GM23338 (cell line): ENCODE data around the gene C17orf114.

Experiments
- ATAC-seq: fragments of 200-7000 bp; cut with Tn5 transposase; 3 replicates; pipeline ENCODE4 v1.9.1; 2020
- DNase-seq: peaks from one replicate; pipeline ENCODE4 v3.0.0-alpha.2; 2015; ENCODE audit warnings: low spot score
- H2AFZ ChIP-seq: fragments of 200-600 bp; sonication (generic); 2 replicates; pipeline ENCODE4 v1.8.0; 2016; ENCODE audit warnings: antibody characterized with exemption, mild to moderate bottlenecking, moderate library complexity
- H3F3A ChIP-seq: fragments of 200-600 bp; sonication (generic); replicated peaks from 2 replicates; pipeline ENCODE4 v1.8.0; 2017; ENCODE audit warnings: antibody characterized with exemption, mixed run types, low read depth
- H3K27ac ChIP-seq: fragments of 200-600 bp; sonication (generic); 2 replicates; pipeline ENCODE4 v1.6.1; 2016; ENCODE audit warnings: low read depth
- H3K27me3 ChIP-seq: fragments of 200-600 bp; sonication (generic); 2 replicates; pipeline ENCODE4 v1.8.0; 2016; ENCODE audit warnings: mild to moderate bottlenecking, mixed run types, moderate library complexity; ENCODE audit not compliant: insufficient read depth
- H3K36me3 ChIP-seq: fragments of 200-600 bp; sonication (generic); 2 replicates; pipeline ENCODE4 v1.8.0; 2016; ENCODE audit warnings: mild to moderate bottlenecking; ENCODE audit not compliant: insufficient read depth
- H3K4me1 ChIP-seq: fragments of 200-600 bp; sonication (generic); 2 replicates; pipeline ENCODE4 v1.8.0; 2016; ENCODE audit warnings: mild to moderate bottlenecking, moderate library complexity; ENCODE audit not compliant: insufficient read depth
- H3K4me2 ChIP-seq: fragments of 200-600 bp; sonication (generic); 2 replicates; pipeline ENCODE4 v1.7.1; 2017; ENCODE audit warnings: mixed run types
- H3K4me3 ChIP-seq: fragments of 200-600 bp; sonication (generic); 2 replicates; pipeline ENCODE4 v1.6.1; 2016; ENCODE audit warnings: mixed run types
- H3K79me2 ChIP-seq: fragments of 200-600 bp; sonication (generic); replicated peaks from 2 replicates; pipeline ENCODE4 v1.8.0; 2017; ENCODE audit warnings: mild to moderate bottlenecking; ENCODE audit not compliant: insufficient read depth
- H3K9me2 ChIP-seq: fragments of 200-600 bp; sonication (generic); 2 replicates; pipeline ENCODE4 v1.8.0; 2017; ENCODE audit not compliant: insufficient read depth
- H4K20me1 ChIP-seq: fragments of 200-600 bp; sonication (generic); replicated peaks from 2 replicates; pipeline ENCODE4 v1.8.0; 2017; ENCODE audit warnings: mild to moderate bottlenecking; ENCODE audit not compliant: insufficient read depth
- H3K27ac Mint-ChIP-seq: 2 replicates; pipeline ENCODE4 v1.8.0; 2020; ENCODE audit warnings: inconsistent platforms, mild to moderate bottlenecking, moderate library complexity, mixed read lengths
- H3K27me3 Mint-ChIP-seq: 3 replicates; pipeline ENCODE4 v1.8.0; 2022; ENCODE audit warnings: low read depth, mild to moderate bottlenecking, moderate library complexity, mixed read lengths, inconsistent platforms; ENCODE audit not compliant: insufficient read depth, poor library complexity
- H3K36me3 Mint-ChIP-seq: 3 replicates; pipeline ENCODE4 v1.8.0; 2021; ENCODE audit warnings: low read depth, mild to moderate bottlenecking, inconsistent platforms, moderate library complexity, mixed read lengths
- H3K4me1 Mint-ChIP-seq: 3 replicates; pipeline ENCODE4 v1.8.0; 2020; ENCODE audit warnings: mild to moderate bottlenecking, inconsistent platforms, mixed read lengths
- H3K4me3 Mint-ChIP-seq: 3 replicates; pipeline ENCODE4 v1.8.0; 2021; ENCODE audit warnings: moderate library complexity, mild to moderate bottlenecking, inconsistent platforms, mixed read lengths
- H3K9me3 Mint-ChIP-seq: 3 replicates; pipeline ENCODE4 v1.8.0; 2020; ENCODE audit warnings: moderate library complexity, mild to moderate bottlenecking, inconsistent platforms, mixed read lengths
- CREB1 ChIP-seq: fragments of 250-450 bp; sonication (Bioruptor Pico); IDR thresholded peaks from 2 replicates; pipeline ENCODE4 v1.5.0; 2020; ENCODE audit warnings: low read depth, mild to moderate bottlenecking, moderate library complexity
- ETS1 ChIP-seq: IDR thresholded peaks from 2 replicates; pipeline ENCODE4 v1.6.1; 2016; ENCODE audit warnings: antibody characterized with exemption
- EZH2 ChIP-seq: fragments of 200-600 bp; sonication (generic); IDR thresholded peaks from one replicate; pipeline ENCODE4 v1.8.0; 2017; ENCODE audit warnings: antibody characterized with exemption, mild to moderate bottlenecking, low read depth; ENCODE audit not compliant: unreplicated experiment
- EZH2phosphoT487 ChIP-seq: fragments of 200-600 bp; sonication (generic); IDR thresholded peaks from one replicate; pipeline ENCODE4 v1.8.1; 2018; ENCODE audit warnings: antibody characterized with exemption; ENCODE audit not compliant: unreplicated experiment
- JUNB ChIP-seq: IDR thresholded peaks from one replicate; pipeline ENCODE4 v1.6.1; 2016; ENCODE audit warnings: antibody characterized with exemption; ENCODE audit not compliant: unreplicated experiment
- NANOG ChIP-seq: IDR thresholded peaks from 2 replicates; pipeline ENCODE4 v1.6.1; 2016; ENCODE audit warnings: antibody characterized with exemption, borderline replicate concordance
- POLR2AphosphoS5 ChIP-seq: IDR thresholded peaks from 2 replicates; pipeline ENCODE4 v1.6.1; 2016; ENCODE audit warnings: antibody characterized with exemption, low read depth
- ZNF114 ChIP-seq: fragments of 250-450 bp; sonication (Bioruptor Pico); IDR thresholded peaks from 2 replicates; pipeline ENCODE4 v1.5.0; 2020; ENCODE audit warnings: mild to moderate bottlenecking, moderate library complexity
- ZNF331 ChIP-seq: fragments of 250-450 bp; sonication (Bioruptor Pico); IDR thresholded peaks from 2 replicates; pipeline ENCODE4 v1.5.0; 2020; ENCODE audit warnings: low read depth, mild to moderate bottlenecking, moderate library complexity
- ZNF462 ChIP-seq: fragments of 250-450 bp; sonication (Bioruptor Pico); IDR thresholded peaks from 2 replicates; pipeline ENCODE4 v1.5.0; 2020; ENCODE audit warnings: mild to moderate bottlenecking, moderate library complexity
- TF ChIP-seq, protein P1 (sequence below), 2 experiments: fragments of 200-600 bp in 1 of 2; sonication (generic) in 1 of 2; conservative IDR thresholded peaks; 2 replicates each; pipeline versions ENCODE4 v1.5.1 to v1.6.1; 2016 to 2017; ENCODE audit warnings: antibody characterized with exemption in 2 of 2, low read depth in 2 of 2, mild to moderate bottlenecking in 2 of 2, moderate library complexity in 1 of 2

C17orf114 gene

DNA sequence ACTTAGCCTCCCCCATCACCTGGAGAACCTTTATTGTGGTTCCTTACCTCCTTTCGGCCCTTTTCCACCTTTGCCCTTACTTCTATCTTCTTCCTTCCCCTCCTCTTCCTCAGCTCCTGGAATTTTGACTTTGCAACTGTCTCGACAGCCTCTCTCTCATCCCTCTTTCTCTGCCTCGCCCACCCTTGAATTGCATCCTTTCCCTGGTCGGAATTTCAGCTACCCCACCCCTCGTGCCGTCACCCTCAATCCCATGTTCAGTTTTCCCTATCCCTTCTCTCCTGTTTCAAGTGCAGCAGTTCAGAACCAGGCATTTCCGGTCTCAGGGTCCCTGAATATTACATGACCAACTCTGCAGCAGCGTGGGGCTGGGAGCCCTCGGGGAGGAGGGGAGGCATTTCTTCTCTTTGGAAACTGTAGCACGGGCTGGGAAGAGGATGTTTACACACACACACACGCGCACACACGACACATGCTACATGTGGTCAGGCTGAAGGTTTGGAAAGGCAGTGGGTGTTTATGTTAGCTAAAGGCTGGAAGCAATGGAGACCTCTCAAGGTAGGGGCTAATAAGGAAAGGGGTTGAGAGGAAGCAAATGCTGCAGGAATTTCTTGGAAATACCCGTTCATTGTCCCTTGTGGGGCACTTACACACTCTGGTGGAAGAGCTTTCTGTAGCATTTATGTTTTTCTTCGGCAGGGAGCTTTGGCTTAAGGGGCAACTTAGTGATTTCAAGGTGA is 32.0 kb upstream of the C17orf114 start:
- peak overlapping the region; percentile 86 for H3K4me3 Mint-ChIP-seq
- Histone ChIP-seq H3K9me2 (no peaks in the 10 kb centered on the region), H3K4me2 (peak overlapping the region; percentile 99), H3K4me3 (peak overlapping the region; percentile 88), H3K27ac (peak overlapping the region; percentile 69; the same call in 1 of the 2 replicates), H2AFZ (peak overlapping the region; percentile 81), H3K36me3 (no peaks in the 10 kb centered on the region), H3K4me1 (peaks cover 11% of the 10 kb centered on the region), H3K27me3 (no peaks in the 10 kb centered on the region), H3F3A (peaks cover 8% of the 10 kb centered on the region), H3K79me2 (peaks cover 51% of the 10 kb centered on the region), H4K20me1 (peaks cover 9% of the 10 kb centered on the region)
- H3K36me3 Mint-ChIP-seq: no peaks in the 10 kb centered on the region; the same call in 2 of the 3 replicates
- TF ChIP-seq ETS1 (no peak), ZNF331 (CRISPR knock-in tag) (no peak), CREB1 (CRISPR knock-in tag) (no peak), NANOG (no peak), ZNF114 (no peak), ZNF462 (CRISPR knock-in tag) (no peak), EZH2 (no peak), EZH2phosphoT487 (no peak), JUNB (no peak), POLR2AphosphoS5 (no peak)
- TF ChIP-seq, protein P1, sequence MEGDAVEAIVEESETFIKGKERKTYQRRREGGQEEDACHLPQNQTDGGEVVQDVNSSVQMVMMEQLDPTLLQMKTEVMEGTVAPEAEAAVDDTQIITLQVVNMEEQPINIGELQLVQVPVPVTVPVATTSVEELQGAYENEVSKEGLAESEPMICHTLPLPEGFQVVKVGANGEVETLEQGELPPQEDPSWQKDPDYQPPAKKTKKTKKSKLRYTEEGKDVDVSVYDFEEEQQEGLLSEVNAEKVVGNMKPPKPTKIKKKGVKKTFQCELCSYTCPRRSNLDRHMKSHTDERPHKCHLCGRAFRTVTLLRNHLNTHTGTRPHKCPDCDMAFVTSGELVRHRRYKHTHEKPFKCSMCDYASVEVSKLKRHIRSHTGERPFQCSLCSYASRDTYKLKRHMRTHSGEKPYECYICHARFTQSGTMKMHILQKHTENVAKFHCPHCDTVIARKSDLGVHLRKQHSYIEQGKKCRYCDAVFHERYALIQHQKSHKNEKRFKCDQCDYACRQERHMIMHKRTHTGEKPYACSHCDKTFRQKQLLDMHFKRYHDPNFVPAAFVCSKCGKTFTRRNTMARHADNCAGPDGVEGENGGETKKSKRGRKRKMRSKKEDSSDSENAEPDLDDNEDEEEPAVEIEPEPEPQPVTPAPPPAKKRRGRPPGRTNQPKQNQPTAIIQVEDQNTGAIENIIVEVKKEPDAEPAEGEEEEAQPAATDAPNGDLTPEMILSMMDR (conservative IDR thresholded peaks at IDR 0.05; ENCODE audit: low read depth in 2 of 2): no peak
- peaks cover 5% of the 10 kb centered on the region for H3K27me3 Mint-ChIP-seq
- ATAC-seq: peak; percentile 10
- H3K4me1 Mint-ChIP-seq: peaks cover 21% of the 10 kb centered on the region
- H3K27ac Mint-ChIP-seq: peak overlapping the region; percentile 77
- no peaks in the 10 kb centered on the region; the same call in 2 of the 3 replicates for H3K9me3 Mint-ChIP-seq
- peak; percentile 43 for DNase-seq
